Gastrocnemius medialis (tissue), 4 donors: ENCODE results near the gene OR6B1.

ENCODE experiments used
- POLR2A ChIP-seq, 2 donors: fragments of 450-650 bp; IDR thresholded peaks; one replicate each; pipeline ENCODE4 v1.6.1; 2017; ENCODE audit warnings: antibody characterized with exemption in 2 of 2, mild to moderate bottlenecking in 2 of 2, moderate library complexity in 2 of 2
- TF ChIP-seq, protein P1 (sequence below), 5 experiments: fragments of 450-650 bp in 3 of 5; fragments of 200-600 bp in 2 of 5; sonication (generic) in 2 of 5; IDR thresholded peaks in 4 of 5; conservative IDR thresholded peaks in 1 of 5; 1 replicate in 4 of 5; 2 replicates in 1 of 5; pipeline ENCODE4 v1.5.1; 2016 to 2019; ENCODE audit warnings: antibody characterized with exemption in 5 of 5, mild to moderate bottlenecking in 3 of 5, moderate library complexity in 3 of 5

DNA sequence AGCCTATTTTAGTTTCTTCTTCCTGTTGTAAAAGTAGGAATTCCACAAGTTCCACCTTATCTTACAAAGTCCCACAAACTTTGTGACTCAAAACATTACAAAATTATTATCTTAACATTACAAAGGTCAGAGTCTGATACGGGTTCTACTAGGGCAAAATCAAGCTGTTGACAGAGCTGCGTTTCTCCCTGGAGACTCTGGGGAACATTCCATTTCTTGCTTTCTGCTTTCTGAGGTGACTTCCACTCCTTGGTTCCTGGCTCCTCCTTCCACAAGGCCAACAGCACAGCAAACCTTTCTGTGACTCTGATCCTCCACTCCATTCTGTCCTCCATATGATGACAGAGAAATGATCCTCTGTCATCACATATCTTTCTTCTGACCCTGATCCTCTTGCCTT, 34.8 kb upstream of the OR6B1 start:
- TF ChIP-seq, protein P1, sequence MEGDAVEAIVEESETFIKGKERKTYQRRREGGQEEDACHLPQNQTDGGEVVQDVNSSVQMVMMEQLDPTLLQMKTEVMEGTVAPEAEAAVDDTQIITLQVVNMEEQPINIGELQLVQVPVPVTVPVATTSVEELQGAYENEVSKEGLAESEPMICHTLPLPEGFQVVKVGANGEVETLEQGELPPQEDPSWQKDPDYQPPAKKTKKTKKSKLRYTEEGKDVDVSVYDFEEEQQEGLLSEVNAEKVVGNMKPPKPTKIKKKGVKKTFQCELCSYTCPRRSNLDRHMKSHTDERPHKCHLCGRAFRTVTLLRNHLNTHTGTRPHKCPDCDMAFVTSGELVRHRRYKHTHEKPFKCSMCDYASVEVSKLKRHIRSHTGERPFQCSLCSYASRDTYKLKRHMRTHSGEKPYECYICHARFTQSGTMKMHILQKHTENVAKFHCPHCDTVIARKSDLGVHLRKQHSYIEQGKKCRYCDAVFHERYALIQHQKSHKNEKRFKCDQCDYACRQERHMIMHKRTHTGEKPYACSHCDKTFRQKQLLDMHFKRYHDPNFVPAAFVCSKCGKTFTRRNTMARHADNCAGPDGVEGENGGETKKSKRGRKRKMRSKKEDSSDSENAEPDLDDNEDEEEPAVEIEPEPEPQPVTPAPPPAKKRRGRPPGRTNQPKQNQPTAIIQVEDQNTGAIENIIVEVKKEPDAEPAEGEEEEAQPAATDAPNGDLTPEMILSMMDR (IDR thresholded peaks at IDR 0.05 in 4 of 5, conservative IDR thresholded peaks at IDR 0.05 in 1 of 5): no peak
- TF ChIP-seq POLR2A (IDR thresholded peaks at IDR 0.05): no peak
